OCI-LY1 (cell line): Measurements from ENCODE around the gene NKAIN2.

Experiments
- H2AFZ ChIP-seq: fragments of 200-600 bp; sonication (generic), shearing (Covaris generic); 2 replicates; pipeline ENCODE4 v1.6.0; 2014; ENCODE audit warnings: antibody characterized with exemption, mild to moderate bottlenecking, low read length
- H3F3A ChIP-seq: fragments of 200-600 bp; sonication (generic), shearing (Covaris generic); 2 replicates; pipeline ENCODE4 v1.6.0; 2014; ENCODE audit warnings: mild to moderate bottlenecking, antibody characterized with exemption, low read length, moderate library complexity; ENCODE audit not compliant: insufficient read depth
- H3K27ac ChIP-seq: fragments of 200-600 bp; sonication (generic); 2 replicates; pipeline ENCODE4 v1.5.1; 2014; ENCODE audit warnings: low read length, mixed run types, mild to moderate bottlenecking, low read depth; ENCODE audit not compliant: poor library complexity, severe bottlenecking
- H3K27me3 ChIP-seq: fragments of 200-600 bp; sonication (generic); 2 replicates; pipeline ENCODE4 v1.6.0; 2014; ENCODE audit warnings: antibody characterized with exemption, mild to moderate bottlenecking, low read length, moderate library complexity; ENCODE audit not compliant: insufficient read depth
- H3K36me3 ChIP-seq: fragments of 200-600 bp; sonication (generic); 2 replicates; pipeline ENCODE4 v1.6.1; 2014; ENCODE audit warnings: mild to moderate bottlenecking, antibody characterized with exemption, low read length, moderate library complexity, mixed read lengths; ENCODE audit not compliant: insufficient read depth
- H3K4me1 ChIP-seq: fragments of 200-600 bp; sonication (generic); 2 replicates; pipeline ENCODE4 v1.5.1; 2014; ENCODE audit warnings: mild to moderate bottlenecking, low read length, moderate library complexity; ENCODE audit not compliant: insufficient read depth, severe bottlenecking
- H3K4me2 ChIP-seq: fragments of 200-600 bp; sonication (generic), shearing (Covaris generic); 2 replicates; pipeline ENCODE4 v1.6.1; 2014; ENCODE audit warnings: low read length
- H3K4me3 ChIP-seq: fragments of 200-600 bp; sonication (generic); 2 replicates; pipeline ENCODE4 v1.5.1; 2014; ENCODE audit warnings: low read length, low read depth, mild to moderate bottlenecking, mixed read lengths; ENCODE audit not compliant: poor library complexity, severe bottlenecking
- H3K79me2 ChIP-seq: fragments of 200-600 bp; shearing (Covaris generic); 2 replicates; pipeline ENCODE4 v1.6.1; 2016; ENCODE audit warnings: mixed run types, low read length, mixed read lengths; ENCODE audit not compliant: insufficient read depth
- H3K9ac ChIP-seq: fragments of 200-600 bp; sonication (generic), shearing (Covaris generic); 2 replicates; pipeline ENCODE4 v1.6.1; 2014; ENCODE audit warnings: mild to moderate bottlenecking, low read length, mixed read lengths
- H3K9me2 ChIP-seq: fragments of 200-600 bp; sonication (generic), shearing (Covaris generic); 2 replicates; pipeline ENCODE4 v1.6.1; 2014; ENCODE audit warnings: low read depth, mild to moderate bottlenecking, low read length, mixed read lengths
- H3K9me3 ChIP-seq: fragments of 200-600 bp; shearing (Covaris generic); 2 replicates; pipeline ENCODE4 v1.6.1; 2014; ENCODE audit warnings: low read length, mixed read lengths
- H4K20me1 ChIP-seq: fragments of 200-600 bp; sonication (generic), shearing (Covaris generic); 2 replicates; pipeline ENCODE4 v1.6.0; 2016; ENCODE audit warnings: mild to moderate bottlenecking, low read length; ENCODE audit not compliant: insufficient read depth
- EZH2 ChIP-seq: fragments of 200-600 bp; sonication (generic), shearing (Covaris generic); IDR thresholded peaks from 2 replicates; pipeline ENCODE4 v1.8.0; 2017; ENCODE audit warnings: borderline replicate concordance, mixed run types, mild to moderate bottlenecking, antibody characterized with exemption, low read length, moderate library complexity, mixed read lengths
- TF ChIP-seq, protein P1 (sequence below): fragments of 200-600 bp; sonication (generic), shearing (Covaris generic); IDR thresholded peaks from 2 replicates; pipeline ENCODE4 v1.5.1; 2017; ENCODE audit warnings: mild to moderate bottlenecking, antibody characterized with exemption, low read length, moderate library complexity, mixed read lengths

NKAIN2 gene

GRCh38 chr6:123895806-123896205 is 92.1 kb downstream of the NKAIN2 start:
- Histone ChIP-seq H3K4me2 (no peak overlapping the region), H3K27me3 (no peaks in the 10 kb centered on the region), H3K79me2 (no peaks in the 10 kb centered on the region), H3K9ac (no peak overlapping the region), H3F3A (no peaks in the 10 kb centered on the region), H3K27ac (no peak overlapping the region), H3K9me2 (no peaks in the 10 kb centered on the region), H3K4me1 (no peaks in the 10 kb centered on the region), H3K36me3 (no peaks in the 10 kb centered on the region), H3K9me3 (no peaks in the 10 kb centered on the region), H4K20me1 (no peaks in the 10 kb centered on the region), H3K4me3 (no peak overlapping the region), H2AFZ (no peak overlapping the region)
- no peak for TF ChIP-seq EZH2
- TF ChIP-seq, protein P1, sequence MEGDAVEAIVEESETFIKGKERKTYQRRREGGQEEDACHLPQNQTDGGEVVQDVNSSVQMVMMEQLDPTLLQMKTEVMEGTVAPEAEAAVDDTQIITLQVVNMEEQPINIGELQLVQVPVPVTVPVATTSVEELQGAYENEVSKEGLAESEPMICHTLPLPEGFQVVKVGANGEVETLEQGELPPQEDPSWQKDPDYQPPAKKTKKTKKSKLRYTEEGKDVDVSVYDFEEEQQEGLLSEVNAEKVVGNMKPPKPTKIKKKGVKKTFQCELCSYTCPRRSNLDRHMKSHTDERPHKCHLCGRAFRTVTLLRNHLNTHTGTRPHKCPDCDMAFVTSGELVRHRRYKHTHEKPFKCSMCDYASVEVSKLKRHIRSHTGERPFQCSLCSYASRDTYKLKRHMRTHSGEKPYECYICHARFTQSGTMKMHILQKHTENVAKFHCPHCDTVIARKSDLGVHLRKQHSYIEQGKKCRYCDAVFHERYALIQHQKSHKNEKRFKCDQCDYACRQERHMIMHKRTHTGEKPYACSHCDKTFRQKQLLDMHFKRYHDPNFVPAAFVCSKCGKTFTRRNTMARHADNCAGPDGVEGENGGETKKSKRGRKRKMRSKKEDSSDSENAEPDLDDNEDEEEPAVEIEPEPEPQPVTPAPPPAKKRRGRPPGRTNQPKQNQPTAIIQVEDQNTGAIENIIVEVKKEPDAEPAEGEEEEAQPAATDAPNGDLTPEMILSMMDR = no peak

DNA sequence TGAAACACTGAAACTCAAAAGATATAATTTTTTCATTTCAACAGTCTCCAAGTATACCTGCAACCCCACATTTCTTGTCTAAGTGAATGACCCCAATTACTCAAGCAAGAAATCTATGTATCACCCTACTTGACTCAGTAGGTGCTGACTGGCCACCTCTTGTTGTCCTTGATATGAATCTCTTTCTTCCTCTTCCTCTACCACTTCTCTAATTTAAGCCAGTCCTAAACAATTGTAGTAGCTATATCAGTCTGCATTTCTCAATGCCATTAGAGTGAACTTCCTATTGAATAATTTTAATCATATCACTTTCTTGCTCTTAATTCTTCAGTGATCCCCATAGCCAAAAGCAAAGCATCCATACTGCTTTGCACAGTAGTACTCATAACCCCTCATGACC is 93.2 kb downstream of the NKAIN2 start:
- Histone ChIP-seq H3K9me2 (no peaks in the 10 kb centered on the region), H3K79me2 (no peaks in the 10 kb centered on the region), H3K27me3 (no peaks in the 10 kb centered on the region), H3K9ac (no peak overlapping the region), H2AFZ (no peak overlapping the region), H3K4me2 (no peak overlapping the region), H4K20me1 (no peaks in the 10 kb centered on the region), H3F3A (no peaks in the 10 kb centered on the region), H3K4me3 (no peak overlapping the region), H3K4me1 (no peaks in the 10 kb centered on the region), H3K36me3 (no peaks in the 10 kb centered on the region), H3K27ac (no peak overlapping the region), H3K9me3 (no peaks in the 10 kb centered on the region)
- TF ChIP-seq, protein P1 = no peak
- no peak for TF ChIP-seq EZH2

DNA sequence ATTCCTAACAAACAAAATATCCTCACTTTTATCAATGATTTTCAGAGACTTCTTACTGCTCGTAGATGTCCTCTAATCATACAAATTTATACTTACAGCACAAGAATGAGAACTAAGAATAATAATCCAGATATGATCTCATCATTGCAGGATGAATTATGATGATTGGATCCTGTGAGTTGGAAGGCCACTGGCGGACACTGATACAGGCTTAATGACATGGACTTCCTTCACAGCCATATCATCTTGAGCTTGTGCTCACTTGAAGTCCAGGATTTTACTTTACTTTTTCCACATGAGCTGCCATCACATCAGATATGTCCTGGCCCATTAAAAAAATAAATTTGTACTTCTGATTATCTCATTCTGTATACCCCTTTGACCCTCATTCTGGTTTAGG is 94.3 kb downstream of the NKAIN2 start:
- Histone ChIP-seq H3K9me2 (no peaks in the 10 kb centered on the region), H2AFZ (no peak overlapping the region), H3K27ac (no peak overlapping the region), H3K79me2 (no peaks in the 10 kb centered on the region), H3K9me3 (no peaks in the 10 kb centered on the region), H4K20me1 (no peaks in the 10 kb centered on the region), H3K27me3 (no peaks in the 10 kb centered on the region), H3K9ac (no peak overlapping the region), H3K4me2 (no peak overlapping the region), H3K36me3 (no peaks in the 10 kb centered on the region), H3K4me3 (no peak overlapping the region), H3K4me1 (no peaks in the 10 kb centered on the region), H3F3A (no peaks in the 10 kb centered on the region)
- no peak for TF ChIP-seq EZH2
- TF ChIP-seq, protein P1 = no peak
